SK-N-SH (cell line): ENCODE data around the gene SART1.

Experiments
- EP300 ChIP-seq, 2 experiments: IDR thresholded peaks; 2 replicates each; pipeline versions ENCODE4 v1.4.0 to v1.6.1; 2012; ENCODE audit warnings: borderline replicate concordance in 1 of 2, low read depth in 1 of 2, low read length in 1 of 2
- EZH2phosphoT487 ChIP-seq: fragments of 200-600 bp; sonication (generic); IDR thresholded peaks from 2 replicates; pipeline ENCODE4 v1.6.1; 2017; ENCODE audit warnings: low read depth, mixed run types, mild to moderate bottlenecking, antibody characterized with exemption, moderate library complexity, borderline replicate concordance
- GATA2 ChIP-seq: sonication (generic); formaldehyde crosslinking; IDR thresholded peaks from 2 replicates; pipeline ENCODE4 v1.5.0; 2020; ENCODE audit warnings: mild to moderate bottlenecking, missing genetic modification reagents
- MEF2A ChIP-seq: IDR thresholded peaks from 2 replicates; pipeline ENCODE4 v1.4.0; 2012; ENCODE audit warnings: low read depth, borderline replicate concordance
- RCOR1 ChIP-seq: fragments of 150-350 bp; IDR thresholded peaks from 2 replicates; pipeline ENCODE4 v1.6.1; 2017; ENCODE audit warnings: antibody characterized with exemption, low read length
- SMC3 ChIP-seq: IDR thresholded peaks from 2 replicates; pipeline ENCODE4 v1.6.1; 2012; ENCODE audit warnings: low read depth, low read length, improper control_type of control experiment
- YY1 ChIP-seq: IDR thresholded peaks from 2 replicates; pipeline ENCODE4 v1.4.0; 2012; ENCODE audit warnings: low read depth, mild to moderate bottlenecking
- TF ChIP-seq, protein P1 (sequence below): fragments of 200-600 bp; sonication (generic); IDR thresholded peaks from 2 replicates; pipeline ENCODE4 v1.6.1; 2017; ENCODE audit warnings: antibody characterized with exemption, mild to moderate bottlenecking, moderate library complexity
- TF ChIP-seq, protein P2 (sequence below): IDR thresholded peaks from 2 replicates; pipeline ENCODE4 v1.4.0; 2012; ENCODE audit warnings: low read depth, borderline replicate concordance
- TF ChIP-seq, protein P3 (sequence below): fragments of 150-350 bp; IDR thresholded peaks from 2 replicates; pipeline ENCODE4 v1.6.1; 2016; ENCODE audit warnings: mild to moderate bottlenecking, low read depth, low read length
- TF ChIP-seq, protein P4 (sequence below): fragments of 150-350 bp; IDR thresholded peaks from 2 replicates; pipeline ENCODE4 v1.6.1; 2017; ENCODE audit warnings: antibody characterized with exemption, low read length, low read depth, borderline replicate concordance

- no peak for TF ChIP-seq EP300 (IDR thresholded peaks at IDR 0.05; ENCODE audit: borderline replicate concordance in 1 of 2, low read depth in 1 of 2, low read length in 1 of 2)
- TF ChIP-seq, protein P1, sequence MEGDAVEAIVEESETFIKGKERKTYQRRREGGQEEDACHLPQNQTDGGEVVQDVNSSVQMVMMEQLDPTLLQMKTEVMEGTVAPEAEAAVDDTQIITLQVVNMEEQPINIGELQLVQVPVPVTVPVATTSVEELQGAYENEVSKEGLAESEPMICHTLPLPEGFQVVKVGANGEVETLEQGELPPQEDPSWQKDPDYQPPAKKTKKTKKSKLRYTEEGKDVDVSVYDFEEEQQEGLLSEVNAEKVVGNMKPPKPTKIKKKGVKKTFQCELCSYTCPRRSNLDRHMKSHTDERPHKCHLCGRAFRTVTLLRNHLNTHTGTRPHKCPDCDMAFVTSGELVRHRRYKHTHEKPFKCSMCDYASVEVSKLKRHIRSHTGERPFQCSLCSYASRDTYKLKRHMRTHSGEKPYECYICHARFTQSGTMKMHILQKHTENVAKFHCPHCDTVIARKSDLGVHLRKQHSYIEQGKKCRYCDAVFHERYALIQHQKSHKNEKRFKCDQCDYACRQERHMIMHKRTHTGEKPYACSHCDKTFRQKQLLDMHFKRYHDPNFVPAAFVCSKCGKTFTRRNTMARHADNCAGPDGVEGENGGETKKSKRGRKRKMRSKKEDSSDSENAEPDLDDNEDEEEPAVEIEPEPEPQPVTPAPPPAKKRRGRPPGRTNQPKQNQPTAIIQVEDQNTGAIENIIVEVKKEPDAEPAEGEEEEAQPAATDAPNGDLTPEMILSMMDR, result no peak
- TF ChIP-seq MEF2A, result no peak
- no peak for TF ChIP-seq SMC3
- TF ChIP-seq, protein P2, sequence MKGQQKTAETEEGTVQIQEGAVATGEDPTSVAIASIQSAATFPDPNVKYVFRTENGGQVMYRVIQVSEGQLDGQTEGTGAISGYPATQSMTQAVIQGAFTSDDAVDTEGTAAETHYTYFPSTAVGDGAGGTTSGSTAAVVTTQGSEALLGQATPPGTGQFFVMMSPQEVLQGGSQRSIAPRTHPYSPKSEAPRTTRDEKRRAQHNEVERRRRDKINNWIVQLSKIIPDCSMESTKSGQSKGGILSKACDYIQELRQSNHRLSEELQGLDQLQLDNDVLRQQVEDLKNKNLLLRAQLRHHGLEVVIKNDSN, result no peak
- no peak for TF ChIP-seq EZH2phosphoT487
- TF ChIP-seq, protein P3, sequence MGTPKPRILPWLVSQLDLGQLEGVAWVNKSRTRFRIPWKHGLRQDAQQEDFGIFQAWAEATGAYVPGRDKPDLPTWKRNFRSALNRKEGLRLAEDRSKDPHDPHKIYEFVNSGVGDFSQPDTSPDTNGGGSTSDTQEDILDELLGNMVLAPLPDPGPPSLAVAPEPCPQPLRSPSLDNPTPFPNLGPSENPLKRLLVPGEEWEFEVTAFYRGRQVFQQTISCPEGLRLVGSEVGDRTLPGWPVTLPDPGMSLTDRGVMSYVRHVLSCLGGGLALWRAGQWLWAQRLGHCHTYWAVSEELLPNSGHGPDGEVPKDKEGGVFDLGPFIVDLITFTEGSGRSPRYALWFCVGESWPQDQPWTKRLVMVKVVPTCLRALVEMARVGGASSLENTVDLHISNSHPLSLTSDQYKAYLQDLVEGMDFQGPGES, result no peak
- TF ChIP-seq RCOR1, result no peak
- TF ChIP-seq GATA2 (CRISPR knock-in tag), result no peak
- TF ChIP-seq YY1, result no peak
- TF ChIP-seq, protein P4, sequence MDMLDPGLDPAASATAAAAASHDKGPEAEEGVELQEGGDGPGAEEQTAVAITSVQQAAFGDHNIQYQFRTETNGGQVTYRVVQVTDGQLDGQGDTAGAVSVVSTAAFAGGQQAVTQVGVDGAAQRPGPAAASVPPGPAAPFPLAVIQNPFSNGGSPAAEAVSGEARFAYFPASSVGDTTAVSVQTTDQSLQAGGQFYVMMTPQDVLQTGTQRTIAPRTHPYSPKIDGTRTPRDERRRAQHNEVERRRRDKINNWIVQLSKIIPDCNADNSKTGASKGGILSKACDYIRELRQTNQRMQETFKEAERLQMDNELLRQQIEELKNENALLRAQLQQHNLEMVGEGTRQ, result no peak
Observed at GRCh38 chr11:66016793-66017177, 55.3 kb downstream of the SART1 start.
